Vagina (tissue), 2 donors: ENCODE results near the gene KCNQ2. TPM values are rescaled to one million over a fixed set of nuclear protein-coding genes. Genes with fewer than 3 reads are reported as not detected.

Experiments used
- DNase-seq, 2 donors: peaks; one replicate each; pipeline ENCODE4 v3.0.0-alpha.2; 2017; ENCODE audit errors: extremely low spot score in 2 of 2
- H3K27ac ChIP-seq: fragments of 200-600 bp; sonication (generic); one replicate; pipeline ENCODE4 v1.5.1; 2019
- H3K27me3 ChIP-seq: fragments of 200-600 bp; sonication (generic); one replicate; pipeline ENCODE4 v1.5.1; 2019
- H3K36me3 ChIP-seq, 2 donors: fragments of 200-600 bp; sonication (generic); one replicate each; pipeline ENCODE4 v1.5.1; 2017 to 2019
- H3K4me1 ChIP-seq: fragments of 200-600 bp; sonication (generic); one replicate; pipeline ENCODE4 v1.5.1; 2019
- H3K4me3 ChIP-seq, 2 donors: fragments of 200-600 bp; sonication (generic); 1 replicate in 1 of 2; 2 replicates in 1 of 2; pipeline ENCODE4 v1.5.1; 2016 to 2019
- H3K9me3 ChIP-seq: fragments of 200-600 bp; sonication (generic); one replicate; pipeline ENCODE4 v1.5.1; 2019
- CTCF ChIP-seq, 3 experiments: fragments of 450-650 bp in 2 of 3; fragments of 200-600 bp in 1 of 3; sonication (generic) in 1 of 3; IDR thresholded peaks; one replicate each; pipeline ENCODE4 v1.5.1; 2017 to 2019; ENCODE audit warnings: antibody characterized with exemption in 3 of 3, mild to moderate bottlenecking in 2 of 3, moderate library complexity in 2 of 3
- POLR2A ChIP-seq, 2 donors: fragments of 450-650 bp; IDR thresholded peaks; one replicate each; pipeline ENCODE4 v1.6.1; 2017; ENCODE audit warnings: antibody characterized with exemption in 2 of 2, mild to moderate bottlenecking in 2 of 2, moderate library complexity in 2 of 2
- POLR2AphosphoS5 ChIP-seq, 2 donors: sonication (generic); formaldehyde crosslinking; IDR thresholded peaks; one replicate each; pipeline ENCODE4 v1.9.0; 2017; ENCODE audit warnings: antibody characterized with exemption in 2 of 2, mild to moderate bottlenecking in 2 of 2, low read depth in 1 of 2; ENCODE audit not compliant: insufficient read depth in 1 of 2
- intact Hi-C: fragments of 100-400 bp; cut with DNase I; formaldehyde crosslinking; loops from one replicate; pipeline ENCODE4 v1.15.1; 2023
- total RNA-seq: library from RNA; depleted of rRNA; stranded (reverse); fragments of >200 nt; gene quantifications from one replicate; pipeline ENCODE4 v1.2.3, GENCODE V29; 2016

KCNQ2 gene
- total RNA-seq, 1 donor from 2014 or later, result 1.2 TPM

- H3K36me3 ChIP-seq, result no peaks in the 10 kb centered on the region
- H3K27me3 ChIP-seq, result no peaks in the 10 kb centered on the region
- no peak overlapping the region for H3K27ac ChIP-seq
- H3K9me3 ChIP-seq, result no peaks in the 10 kb centered on the region
- H3K4me1 ChIP-seq, result peaks cover 2% of the 10 kb centered on the region
- intact Hi-C loops, result no loop called here
- no peak overlapping the region for H3K4me3 ChIP-seq
- DNase-seq, result no peak
- TF ChIP-seq POLR2AphosphoS5 (IDR thresholded peaks at IDR 0.05; ENCODE audit: insufficient read depth in 1 of 2, low read depth in 1 of 2) (no peak), CTCF (IDR thresholded peaks at IDR 0.05) (no peak), POLR2A (IDR thresholded peaks at IDR 0.05) (no peak)
These were observed 23.4 kb downstream of the KCNQ2 start for GRCh38 chr20:63449025-63449424.

- no peak for TF ChIP-seq POLR2A (IDR thresholded peaks at IDR 0.05)
- H3K9me3 ChIP-seq, result no peaks in the 10 kb centered on the region
- DNase-seq, result no peak
- H3K27ac ChIP-seq, result no peak overlapping the region
- no peaks in the 10 kb centered on the region for H3K27me3 ChIP-seq
- H3K4me1 ChIP-seq, result no peaks in the 10 kb centered on the region
- H3K36me3 ChIP-seq, result no peaks in the 10 kb centered on the region
- intact Hi-C loops, result no loop called here
- H3K4me3 ChIP-seq, result no peak overlapping the region
These were observed 24.4 kb downstream of the KCNQ2 start for GRCh38 chr20:63448031-63448430.

- intact Hi-C loops, result no loop called here
- H3K4me1 ChIP-seq, result no peaks in the 10 kb centered on the region
- no peaks in the 10 kb centered on the region for H3K27me3 ChIP-seq
- H3K9me3 ChIP-seq, result no peaks in the 10 kb centered on the region
- no peak overlapping the region for H3K27ac ChIP-seq
- H3K4me3 ChIP-seq, result no peak overlapping the region
- H3K36me3 ChIP-seq, result no peaks in the 10 kb centered on the region
- no peak for TF ChIP-seq POLR2AphosphoS5 (IDR thresholded peaks at IDR 0.05; ENCODE audit: insufficient read depth in 1 of 2, low read depth in 1 of 2)
- TF ChIP-seq POLR2A (IDR thresholded peaks at IDR 0.05), result no peak
- no peak for TF ChIP-seq CTCF (IDR thresholded peaks at IDR 0.05)
- DNase-seq, result no peak
These were observed 25.1 kb downstream of the KCNQ2 start for GRCh38 chr20:63447320-63447719.

GRCh38 chr20:63446216-63447024 is 26.0 kb downstream of the KCNQ2 start:
- Histone ChIP-seq H3K27me3 (no peaks in the 10 kb centered on the region), H3K9me3 (no peaks in the 10 kb centered on the region), H3K4me3 (no peak overlapping the region), H3K4me1 (no peaks in the 10 kb centered on the region), H3K27ac (no peak overlapping the region), H3K36me3 (no peaks in the 10 kb centered on the region)
- no peak for TF ChIP-seq POLR2A (IDR thresholded peaks at IDR 0.05)
- no peak for TF ChIP-seq CTCF (IDR thresholded peaks at IDR 0.05)
- no peak for TF ChIP-seq POLR2AphosphoS5 (IDR thresholded peaks at IDR 0.05; ENCODE audit: insufficient read depth in 1 of 2, low read depth in 1 of 2)
- intact Hi-C loops, result no loop called here
- DNase-seq, result no peak

GRCh38 chr20:63445075-63445734 is 27.2 kb downstream of the KCNQ2 start:
- Histone ChIP-seq H3K4me3 (no peak overlapping the region), H3K27ac (no peak overlapping the region), H3K4me1 (no peaks in the 10 kb centered on the region), H3K27me3 (no peaks in the 10 kb centered on the region), H3K9me3 (no peaks in the 10 kb centered on the region), H3K36me3 (no peaks in the 10 kb centered on the region)
- intact Hi-C loops, result no loop called here
- no peak for DNase-seq
- TF ChIP-seq POLR2A (IDR thresholded peaks at IDR 0.05) (no peak), POLR2AphosphoS5 (IDR thresholded peaks at IDR 0.05; ENCODE audit: insufficient read depth in 1 of 2, low read depth in 1 of 2) (no peak), CTCF (IDR thresholded peaks at IDR 0.05) (no peak)
